ENCODE measurements around the gene DUSP7. TPM values are rescaled to one million over a fixed set of nuclear protein-coding genes. Genes with fewer than 3 reads are reported as not detected.

DUSP7 gene
- total RNA-seq, 1 donor from 2014 or later = 23.5 TPM

GRCh38 chr3:52039846-52040245, 16.5 kb downstream of the DUSP7 start:
- Histone ChIP-seq H3K4me3 (ENCODE audit: low read depth, low read length) (no peak overlapping the region), H3K36me3 (ENCODE audit: control insufficient read depth, insufficient read depth, low read length) (no peaks in the 10 kb centered on the region), H3K27me3 (ENCODE audit: control insufficient read depth, insufficient read depth, low read length) (no peaks in the 10 kb centered on the region)
- TF ChIP-seq CTCF (IDR thresholded peaks at IDR 0.05; ENCODE audit: insufficient read depth, low read length, poor library complexity, severe bottlenecking) = no peak
- DNase-seq (ENCODE audit: low read depth) = no peak

- Histone ChIP-seq H3K27me3 (ENCODE audit: control insufficient read depth, insufficient read depth, low read length) (no peaks in the 10 kb centered on the region), H3K4me3 (ENCODE audit: low read depth, low read length) (no peak overlapping the region), H3K36me3 (ENCODE audit: control insufficient read depth, insufficient read depth, low read length) (no peaks in the 10 kb centered on the region)
- no peak for DNase-seq (ENCODE audit: low read depth)
- no peak for TF ChIP-seq CTCF (IDR thresholded peaks at IDR 0.05; ENCODE audit: insufficient read depth, low read length, poor library complexity, severe bottlenecking)
These were observed 16.9 kb downstream of the DUSP7 start for GRCh38 chr3:52039426-52039825.

GRCh38 chr3:52038227-52038626, 18.1 kb downstream of the DUSP7 start:
- no peak for TF ChIP-seq CTCF (IDR thresholded peaks at IDR 0.05; ENCODE audit: insufficient read depth, low read length, poor library complexity, severe bottlenecking)
- Histone ChIP-seq H3K4me3 (ENCODE audit: low read depth, low read length) (no peak overlapping the region), H3K36me3 (ENCODE audit: control insufficient read depth, insufficient read depth, low read length) (no peaks in the 10 kb centered on the region), H3K27me3 (ENCODE audit: control insufficient read depth, insufficient read depth, low read length) (no peaks in the 10 kb centered on the region)
- no peak for DNase-seq (ENCODE audit: low read depth)

- DNase-seq (ENCODE audit: low read depth) = no peak
- TF ChIP-seq CTCF (IDR thresholded peaks at IDR 0.05; ENCODE audit: insufficient read depth, low read length, poor library complexity, severe bottlenecking) = no peak
- H3K36me3 ChIP-seq (ENCODE audit: control insufficient read depth, insufficient read depth, low read length) = no peaks in the 10 kb centered on the region
- H3K4me3 ChIP-seq (ENCODE audit: low read depth, low read length) = no peak overlapping the region
- H3K27me3 ChIP-seq (ENCODE audit: control insufficient read depth, insufficient read depth, low read length) = no peaks in the 10 kb centered on the region
These were observed 19.1 kb downstream of the DUSP7 start for GRCh38 chr3:52037291-52037690.

GRCh38 chr3:52036829-52037228, 19.5 kb downstream of the DUSP7 start:
- Histone ChIP-seq H3K4me3 (ENCODE audit: low read depth, low read length) (no peak overlapping the region), H3K36me3 (ENCODE audit: control insufficient read depth, insufficient read depth, low read length) (no peaks in the 10 kb centered on the region), H3K27me3 (ENCODE audit: control insufficient read depth, insufficient read depth, low read length) (no peaks in the 10 kb centered on the region)
- TF ChIP-seq CTCF (IDR thresholded peaks at IDR 0.05; ENCODE audit: insufficient read depth, low read length, poor library complexity, severe bottlenecking) = no peak
- no peak for DNase-seq (ENCODE audit: low read depth)

DNA sequence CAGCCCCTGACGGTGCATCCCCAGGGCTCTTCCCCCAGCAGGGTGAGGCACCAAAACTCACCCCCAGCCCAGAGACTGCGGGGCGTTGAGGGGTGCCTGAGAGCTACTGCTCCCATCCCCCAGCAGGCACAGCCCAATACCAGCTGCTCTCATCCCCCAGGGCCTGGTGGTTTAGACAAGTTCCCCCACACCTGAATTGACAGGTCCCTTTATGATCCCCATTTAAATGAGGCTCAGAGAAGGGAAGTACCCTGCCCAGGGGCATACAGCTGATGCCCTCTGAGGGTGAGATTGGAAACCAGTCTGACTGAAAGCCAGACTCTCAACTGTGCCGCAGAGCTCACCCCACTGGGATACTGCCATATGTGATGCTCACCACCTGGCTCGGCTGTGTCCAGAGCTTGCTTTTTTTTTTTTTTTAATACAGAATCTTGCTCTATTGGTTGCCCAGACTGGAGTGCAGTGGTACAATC, 20.1 kb downstream of the DUSP7 start:
- Histone ChIP-seq H3K27me3 (ENCODE audit: control insufficient read depth, insufficient read depth, low read length) (no peaks in the 10 kb centered on the region), H3K36me3 (ENCODE audit: control insufficient read depth, insufficient read depth, low read length) (no peaks in the 10 kb centered on the region), H3K4me3 (ENCODE audit: low read depth, low read length) (no peak overlapping the region)
- DNase-seq (ENCODE audit: low read depth) = no peak
- TF ChIP-seq CTCF (IDR thresholded peaks at IDR 0.05; ENCODE audit: insufficient read depth, low read length, poor library complexity, severe bottlenecking) = no peak

All from kidney epithelial cell (primary cell).